Endothelial cell (in vitro differentiated cells): ENCODE measurements around the gene PFDN1. TPM values are rescaled to one million over a fixed set of nuclear protein-coding genes. Genes with fewer than 3 reads are reported as not detected.
A peak's percentile ranks its signal among the peaks of the same experiment; 100 is the strongest.

Source experiments
- DNase-seq: peaks from one replicate; pipeline ENCODE4 v3.0.0; 2021; ENCODE audit warnings: low spot score
- H3K27ac Mint-ChIP-seq: one replicate; pipeline ENCODE4 v1.8.0; 2021; ENCODE audit warnings: mixed read lengths, inconsistent platforms; ENCODE audit not compliant: unreplicated experiment
- H3K27me3 Mint-ChIP-seq: one replicate; pipeline ENCODE4 v1.8.0; 2021; ENCODE audit warnings: mild to moderate bottlenecking, moderate library complexity, mixed read lengths, inconsistent platforms; ENCODE audit not compliant: unreplicated experiment
- H3K36me3 Mint-ChIP-seq: one replicate; pipeline ENCODE4 v1.8.0; 2021; ENCODE audit warnings: mild to moderate bottlenecking, low read depth, mixed read lengths, inconsistent platforms; ENCODE audit not compliant: unreplicated experiment
- H3K4me1 Mint-ChIP-seq: one replicate; pipeline ENCODE4 v1.8.0; 2021; ENCODE audit warnings: mild to moderate bottlenecking, mixed read lengths, inconsistent platforms; ENCODE audit not compliant: unreplicated experiment
- H3K4me3 Mint-ChIP-seq: one replicate; pipeline ENCODE4 v1.8.0; 2021; ENCODE audit warnings: mild to moderate bottlenecking, mixed read lengths, inconsistent platforms; ENCODE audit not compliant: unreplicated experiment
- H3K9me3 Mint-ChIP-seq: one replicate; pipeline ENCODE4 v1.8.0; 2021; ENCODE audit warnings: mixed read lengths, inconsistent platforms; ENCODE audit not compliant: unreplicated experiment
- total RNA-seq: library from RNA; stranded (reverse); fragmentation: NEBNext Ultra II Directional; extraction: Animal tissue kit (Norgen Biotek cat#: 25700); gene quantifications from one replicate; pipeline ENCODE4 v1.2.1, GENCODE V29; 2021; ENCODE audit not compliant: unreplicated experiment
- TF ChIP-seq, protein P1 (sequence below): fragments of 200-600 bp; sonication (generic); IDR thresholded peaks from one replicate; pipeline ENCODE4 v1.5.0; 2021; ENCODE audit warnings: antibody characterized with exemption; ENCODE audit not compliant: unreplicated experiment

PFDN1 gene
- total RNA-seq, 1 donor from 2014 or later = 86.2 TPM

- Mint-ChIP-seq H3K4me3 (no peak overlapping the region), H3K36me3 (peaks cover 10% of the 10 kb centered on the region), H3K9me3 (no peaks in the 10 kb centered on the region), H3K4me1 (peaks cover 10% of the 10 kb centered on the region), H3K27ac (no peak overlapping the region), H3K27me3 (peaks cover 3% of the 10 kb centered on the region)
- DNase-seq = no peak
- TF ChIP-seq, protein P1, sequence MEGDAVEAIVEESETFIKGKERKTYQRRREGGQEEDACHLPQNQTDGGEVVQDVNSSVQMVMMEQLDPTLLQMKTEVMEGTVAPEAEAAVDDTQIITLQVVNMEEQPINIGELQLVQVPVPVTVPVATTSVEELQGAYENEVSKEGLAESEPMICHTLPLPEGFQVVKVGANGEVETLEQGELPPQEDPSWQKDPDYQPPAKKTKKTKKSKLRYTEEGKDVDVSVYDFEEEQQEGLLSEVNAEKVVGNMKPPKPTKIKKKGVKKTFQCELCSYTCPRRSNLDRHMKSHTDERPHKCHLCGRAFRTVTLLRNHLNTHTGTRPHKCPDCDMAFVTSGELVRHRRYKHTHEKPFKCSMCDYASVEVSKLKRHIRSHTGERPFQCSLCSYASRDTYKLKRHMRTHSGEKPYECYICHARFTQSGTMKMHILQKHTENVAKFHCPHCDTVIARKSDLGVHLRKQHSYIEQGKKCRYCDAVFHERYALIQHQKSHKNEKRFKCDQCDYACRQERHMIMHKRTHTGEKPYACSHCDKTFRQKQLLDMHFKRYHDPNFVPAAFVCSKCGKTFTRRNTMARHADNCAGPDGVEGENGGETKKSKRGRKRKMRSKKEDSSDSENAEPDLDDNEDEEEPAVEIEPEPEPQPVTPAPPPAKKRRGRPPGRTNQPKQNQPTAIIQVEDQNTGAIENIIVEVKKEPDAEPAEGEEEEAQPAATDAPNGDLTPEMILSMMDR = no peak
Observed at GRCh38 chr5:140273401-140273877, 29.5 kb downstream of the PFDN1 start.

DNA sequence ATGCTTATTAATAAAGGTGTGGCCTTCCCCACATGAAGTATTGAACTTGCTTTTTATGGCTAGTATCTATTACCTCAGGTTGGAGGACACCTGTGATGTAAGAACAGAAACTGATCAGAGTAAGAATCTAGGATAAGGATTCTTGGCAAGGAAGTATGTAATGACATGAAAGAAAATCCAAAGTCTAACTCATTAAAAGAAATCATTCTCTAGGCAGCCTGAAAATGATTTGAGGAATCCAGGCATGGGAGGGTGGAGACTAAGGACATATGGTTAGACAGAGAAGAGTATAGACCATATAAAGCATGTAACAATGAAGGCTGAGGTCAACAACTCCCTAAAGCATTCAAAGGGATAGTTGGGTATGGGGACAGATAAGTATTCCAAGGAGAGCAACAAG, 32.9 kb downstream of the PFDN1 start:
- TF ChIP-seq, protein P1 = no peak
- no peaks in the 10 kb centered on the region for H3K36me3 Mint-ChIP-seq
- no peak overlapping the region for H3K4me3 Mint-ChIP-seq
- no peaks in the 10 kb centered on the region for H3K9me3 Mint-ChIP-seq
- peaks cover 22% of the 10 kb centered on the region for H3K4me1 Mint-ChIP-seq
- no peaks in the 10 kb centered on the region for H3K27me3 Mint-ChIP-seq
- no peak for DNase-seq
- no peak overlapping the region for H3K27ac Mint-ChIP-seq

DNA sequence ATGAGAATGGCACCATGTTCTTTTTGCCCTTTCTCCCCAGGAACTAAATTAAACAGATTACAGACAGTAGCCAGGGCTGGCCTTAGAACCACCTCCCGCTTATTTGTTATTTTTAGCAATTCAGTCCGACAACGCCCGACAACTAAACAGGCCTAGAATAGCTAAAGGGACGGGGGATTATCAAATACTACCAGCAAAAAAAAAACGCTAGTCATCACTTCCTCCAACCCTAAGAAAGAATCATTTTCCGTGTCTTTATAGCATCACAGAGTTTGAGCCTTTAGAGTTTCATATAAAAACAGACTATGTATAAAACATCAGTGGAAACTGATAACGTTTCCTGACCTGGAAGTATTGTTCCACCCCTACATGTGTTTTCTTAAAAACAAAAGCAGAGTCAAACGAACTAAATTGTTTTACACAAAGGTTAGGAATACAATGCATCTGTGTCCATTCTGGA, 35.3 kb downstream of the PFDN1 start:
- TF ChIP-seq, protein P1 = no peak
- Mint-ChIP-seq H3K4me3 (no peak overlapping the region), H3K36me3 (no peaks in the 10 kb centered on the region), H3K4me1 (peaks cover 20% of the 10 kb centered on the region), H3K27ac (peak overlapping the region; percentile 84), H3K27me3 (no peaks in the 10 kb centered on the region), H3K9me3 (no peaks in the 10 kb centered on the region)
- DNase-seq = no peak

- H3K4me3 Mint-ChIP-seq = no peak overlapping the region
- TF ChIP-seq, protein P1 = no peak
- H3K27ac Mint-ChIP-seq = peak overlapping the region; percentile 84
- no peak for DNase-seq
- H3K36me3 Mint-ChIP-seq = no peaks in the 10 kb centered on the region
- H3K27me3 Mint-ChIP-seq = no peaks in the 10 kb centered on the region
- H3K9me3 Mint-ChIP-seq = no peaks in the 10 kb centered on the region
- peaks cover 20% of the 10 kb centered on the region for H3K4me1 Mint-ChIP-seq
Observed at GRCh38 chr5:140267201-140267540, 35.7 kb downstream of the PFDN1 start.

DNA sequence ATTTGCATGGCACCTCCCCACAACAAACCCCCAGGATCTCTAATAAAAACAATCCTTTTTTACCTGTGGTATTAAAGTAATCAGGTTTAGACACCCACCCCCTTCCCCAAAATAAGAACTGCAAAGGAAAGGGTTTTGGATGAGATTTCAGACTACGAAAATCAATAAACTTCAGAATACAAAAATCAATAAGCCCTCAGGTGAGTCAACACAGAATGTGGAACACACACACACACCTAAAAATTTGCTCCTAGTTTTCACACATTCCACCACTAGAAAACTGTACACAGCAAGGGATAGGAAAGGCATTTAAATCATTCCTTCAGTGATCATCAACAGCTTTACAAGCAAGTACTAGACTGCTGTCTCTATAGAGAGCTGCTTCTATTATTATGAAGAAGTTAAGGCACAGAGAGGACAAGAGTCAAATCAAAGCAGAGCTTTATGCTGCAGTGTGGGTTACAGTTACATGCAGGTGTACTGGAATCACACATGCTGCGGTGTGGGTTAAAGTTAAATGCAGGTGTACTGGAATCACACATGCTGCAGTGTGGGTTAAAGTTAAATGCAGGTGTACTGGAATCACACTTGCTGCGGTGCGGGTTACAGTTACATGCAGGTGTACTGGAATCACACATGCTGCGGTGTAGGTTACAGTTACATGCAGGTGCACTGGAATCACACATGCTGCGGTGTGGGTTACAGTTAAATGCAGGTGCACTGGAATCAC, 36.3 kb downstream of the PFDN1 start:
- no peak for DNase-seq
- TF ChIP-seq, protein P1 = no peak
- Mint-ChIP-seq H3K4me1 (peaks cover 20% of the 10 kb centered on the region), H3K27me3 (peaks cover 2% of the 10 kb centered on the region), H3K36me3 (no peaks in the 10 kb centered on the region), H3K4me3 (peak overlapping the region; percentile 27), H3K9me3 (no peaks in the 10 kb centered on the region), H3K27ac (no peak overlapping the region)
